GM12891 (cell line): ENCODE data around the gene TBC1D2B.

Experiments used
- DNase-seq: peaks from one replicate; pipeline ENCODE4 v3.0.0; 2011; ENCODE audit warnings: low spot score; ENCODE audit not compliant: insufficient read length
- FAIRE-seq: peaks from 2 replicates; lab custom pipeline; 2011; peaks lifted over from hg19 to GRCh38; lab: Jason Lieb, UNC
- PAX5 ChIP-seq: IDR thresholded peaks from 2 replicates; pipeline ENCODE4 v1.6.1; 2011; ENCODE audit warnings: low read length, moderate library complexity, mild to moderate bottlenecking; ENCODE audit not compliant: insufficient read depth, severe bottlenecking
- POLR2A ChIP-seq: IDR thresholded peaks from 2 replicates; pipeline ENCODE4 v1.6.1; 2011; ENCODE audit warnings: low read depth, low read length, control low read depth
- POLR2AphosphoS5 ChIP-seq: IDR thresholded peaks from 2 replicates; pipeline ENCODE4 v1.6.1; 2011; ENCODE audit warnings: low read depth, low read length, control low read depth
- POU2F2 ChIP-seq: IDR thresholded peaks from 2 replicates; pipeline ENCODE4 v1.6.1; 2011; ENCODE audit warnings: low read depth, mild to moderate bottlenecking, control low read depth, low read length, moderate library complexity
- SPI1 ChIP-seq: IDR thresholded peaks from 2 replicates; pipeline ENCODE4 v1.6.1; 2011; ENCODE audit warnings: low read depth, low read length, control low read depth
- TAF1 ChIP-seq: IDR thresholded peaks from 2 replicates; pipeline ENCODE4 v1.6.1; 2011; ENCODE audit warnings: low read depth, low read length, control low read depth

Gene TBC1D2B

DNA sequence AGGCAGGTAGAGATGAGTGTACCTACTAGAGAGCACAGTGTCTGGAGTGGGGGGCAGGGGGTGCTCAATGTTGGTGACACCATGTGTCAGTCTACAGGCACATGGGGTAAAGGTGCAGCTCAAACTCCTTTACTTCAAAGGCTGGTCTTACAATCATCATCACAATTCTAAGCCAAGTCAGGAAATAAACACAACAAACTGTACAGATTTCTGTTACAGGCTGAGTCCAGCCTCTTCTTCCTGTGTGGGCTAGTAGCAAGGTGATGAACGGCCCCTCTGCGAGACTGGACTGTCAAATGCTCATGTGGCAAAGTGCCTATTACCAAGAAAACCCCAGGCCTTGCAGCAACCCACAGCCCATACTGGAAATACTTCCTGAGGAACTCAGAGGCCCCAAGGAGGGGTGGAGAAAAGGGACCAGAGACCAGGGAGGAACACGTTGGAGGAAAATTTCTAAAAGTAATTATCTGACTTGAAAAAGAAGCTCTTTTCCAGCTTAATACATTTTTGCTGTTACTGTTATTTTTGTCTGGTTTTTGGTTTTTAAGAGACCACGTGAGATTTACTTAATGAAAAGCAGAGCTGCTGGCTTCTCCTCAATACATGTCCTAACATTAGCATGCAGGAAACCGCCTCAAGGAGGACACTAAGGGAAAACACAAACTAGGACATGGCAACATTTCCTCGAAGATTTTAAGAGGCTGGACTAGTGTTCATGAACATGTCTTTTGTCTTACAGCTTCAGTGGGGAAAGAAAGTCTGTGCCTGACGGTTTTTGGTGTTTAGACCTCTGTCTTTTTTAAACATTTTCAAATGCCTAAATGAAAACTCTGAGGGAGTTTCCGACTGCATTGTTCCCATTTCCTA, 29.5 kb downstream of the TBC1D2B start:
- TF ChIP-seq POLR2A (no peak), SPI1 (no peak), POU2F2 (no peak), TAF1 (no peak), PAX5 (no peak), POLR2AphosphoS5 (no peak)
- FAIRE-seq (peak; percentile 35), DNase-seq (no peak)

DNA sequence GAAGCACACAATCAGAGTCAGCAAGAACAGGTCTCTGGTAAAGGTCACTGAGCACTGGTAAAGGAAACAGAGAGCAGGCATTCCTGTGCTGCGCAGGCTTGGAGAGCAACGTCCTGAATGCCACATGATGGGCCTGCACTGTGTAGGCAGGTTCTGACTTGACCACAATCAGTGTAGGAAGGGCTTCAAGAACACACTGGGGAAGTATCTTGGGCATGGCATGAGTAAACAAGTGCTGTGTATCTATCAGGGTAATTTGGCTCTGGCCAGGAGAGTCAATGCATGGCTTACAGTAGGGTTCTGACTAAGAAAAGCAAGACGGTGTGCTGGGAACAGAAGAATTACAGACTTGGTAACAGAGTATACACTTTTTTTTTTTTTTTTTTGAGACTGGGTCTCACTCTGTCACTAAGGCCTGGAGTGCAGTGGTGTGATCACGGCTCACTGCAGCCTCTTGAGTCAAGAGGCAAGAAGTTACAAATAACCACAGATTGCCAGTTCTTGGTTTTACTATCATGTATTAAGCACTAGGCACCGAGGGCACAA, 30.6 kb downstream of the TBC1D2B start:
- TF ChIP-seq POLR2AphosphoS5, result no peak
- TF ChIP-seq POU2F2, result no peak
- no peak for TF ChIP-seq POLR2A
- TF ChIP-seq PAX5, result no peak
- TF ChIP-seq SPI1, result no peak
- no peak for TF ChIP-seq TAF1
- FAIRE-seq (peak; percentile 33), DNase-seq (no peak)

DNA sequence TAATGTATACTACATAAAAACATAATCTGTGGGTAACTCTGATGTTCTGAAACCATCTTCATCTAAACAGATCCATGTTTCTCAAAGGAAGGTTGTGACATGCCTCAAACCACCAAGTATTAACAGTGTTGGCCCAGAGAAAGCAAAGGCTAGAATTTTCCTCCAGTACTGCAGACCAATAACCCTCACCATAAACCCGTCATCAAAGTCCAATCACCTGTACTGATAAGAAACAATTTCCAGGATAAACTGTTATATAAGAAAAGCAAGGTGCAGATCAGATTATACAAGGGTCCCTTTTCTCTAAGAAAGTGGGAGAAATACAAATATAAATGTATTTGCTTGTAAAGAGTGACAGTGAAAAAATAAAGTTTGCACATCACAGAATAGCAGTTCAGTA, 32.3 kb downstream of the TBC1D2B start:
- FAIRE-seq, result no peak
- DNase-seq, result no peak
- TF ChIP-seq TAF1 (no peak), POU2F2 (no peak), POLR2AphosphoS5 (no peak), POLR2A (no peak), PAX5 (no peak), SPI1 (no peak)

DNA sequence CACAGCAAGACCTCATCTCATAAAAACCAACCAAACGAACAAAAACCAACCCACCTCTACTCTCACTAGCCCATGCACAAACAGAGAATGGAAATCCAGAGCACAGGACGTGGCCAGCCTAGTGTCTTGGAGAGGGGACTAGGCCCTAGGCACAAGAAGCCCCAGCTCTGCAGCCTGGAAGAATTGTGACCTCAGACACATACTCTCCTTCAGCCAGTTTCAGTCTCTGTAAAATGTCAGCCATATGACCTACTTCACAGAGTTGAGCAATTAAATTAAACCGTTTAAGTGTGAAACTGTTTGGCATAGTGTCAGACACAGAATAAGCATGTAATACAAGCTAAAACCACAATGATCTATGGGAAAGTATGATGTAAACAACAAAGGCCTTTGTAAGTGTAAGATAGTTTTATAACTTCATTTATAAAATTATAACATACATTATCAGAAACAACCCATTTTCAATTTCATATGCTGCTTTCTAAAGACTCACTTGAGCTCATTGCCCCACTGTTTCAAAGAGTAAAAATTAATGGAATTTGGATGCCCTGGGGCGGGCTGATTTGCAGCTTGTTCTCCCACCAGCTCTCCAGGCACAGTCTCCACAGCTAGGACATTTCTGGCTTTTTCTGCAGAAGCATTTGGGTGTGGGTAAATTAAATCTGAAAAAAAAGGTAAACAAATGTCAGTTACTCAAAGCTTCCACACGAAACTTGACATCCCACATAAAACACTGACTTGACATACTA, 32.9 kb downstream of the TBC1D2B start:
- TF ChIP-seq TAF1 (no peak), POU2F2 (no peak), PAX5 (no peak), SPI1 (no peak), POLR2AphosphoS5 (no peak), POLR2A (no peak)
- DNase-seq (no peak), FAIRE-seq (peak; percentile 45)

DNA sequence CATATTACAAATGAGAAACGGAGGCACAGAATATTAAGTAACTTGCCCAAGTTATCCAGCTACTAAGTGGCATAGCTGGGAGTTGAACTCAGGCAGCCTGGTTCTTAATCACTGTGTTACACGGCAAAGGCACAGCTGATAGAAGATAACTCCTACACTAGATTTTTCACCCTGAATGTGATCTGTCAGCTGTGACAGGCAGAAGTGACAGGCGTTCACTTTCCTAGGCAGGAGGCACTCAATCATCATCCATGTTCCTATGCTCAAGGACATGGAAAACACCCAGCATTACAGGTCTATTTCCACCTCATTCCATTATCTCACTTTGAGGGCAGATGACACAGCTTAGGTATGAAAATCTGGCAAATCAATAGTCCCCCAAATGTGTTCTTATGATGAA, 35.6 kb downstream of the TBC1D2B start:
- TF ChIP-seq POLR2A, result no peak
- TF ChIP-seq POU2F2, result no peak
- TF ChIP-seq POLR2AphosphoS5, result no peak
- TF ChIP-seq SPI1, result no peak
- no peak for TF ChIP-seq PAX5
- TF ChIP-seq TAF1, result no peak
- FAIRE-seq, result peak; percentile 40
- no peak for DNase-seq

DNA sequence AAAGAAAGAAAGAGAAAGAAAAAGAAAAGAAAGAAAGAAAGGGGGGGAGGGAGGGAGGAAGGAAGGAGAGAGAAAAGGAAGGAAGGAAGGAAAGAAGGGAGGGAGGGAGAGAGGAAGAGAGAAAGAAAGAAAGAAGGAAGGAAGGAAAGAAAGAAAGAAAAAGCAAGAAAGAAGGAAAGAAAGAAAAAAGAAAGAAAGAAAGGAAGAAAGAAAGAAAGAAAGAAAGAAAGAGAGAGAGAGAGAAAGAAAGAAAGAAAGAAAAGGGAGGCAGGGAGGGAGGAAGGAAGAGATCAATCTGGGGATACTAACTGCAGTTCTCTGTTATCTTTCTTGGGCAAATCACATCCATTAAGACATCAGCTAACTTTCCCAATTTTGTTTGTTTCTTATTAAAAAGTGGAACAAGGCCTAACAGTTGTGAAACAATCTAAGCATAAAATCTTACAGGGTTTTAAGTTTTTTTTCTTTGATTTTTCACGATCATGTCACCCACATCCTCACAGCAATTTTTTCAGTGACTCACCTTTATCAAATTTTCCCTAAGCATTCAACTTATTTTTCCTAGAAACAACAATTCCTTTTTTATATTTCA, 36.8 kb downstream of the TBC1D2B start:
- DNase-seq, result no peak
- FAIRE-seq, result no peak
- TF ChIP-seq POU2F2 (no peak), PAX5 (no peak), SPI1 (no peak), TAF1 (no peak), POLR2AphosphoS5 (no peak), POLR2A (no peak)

DNA sequence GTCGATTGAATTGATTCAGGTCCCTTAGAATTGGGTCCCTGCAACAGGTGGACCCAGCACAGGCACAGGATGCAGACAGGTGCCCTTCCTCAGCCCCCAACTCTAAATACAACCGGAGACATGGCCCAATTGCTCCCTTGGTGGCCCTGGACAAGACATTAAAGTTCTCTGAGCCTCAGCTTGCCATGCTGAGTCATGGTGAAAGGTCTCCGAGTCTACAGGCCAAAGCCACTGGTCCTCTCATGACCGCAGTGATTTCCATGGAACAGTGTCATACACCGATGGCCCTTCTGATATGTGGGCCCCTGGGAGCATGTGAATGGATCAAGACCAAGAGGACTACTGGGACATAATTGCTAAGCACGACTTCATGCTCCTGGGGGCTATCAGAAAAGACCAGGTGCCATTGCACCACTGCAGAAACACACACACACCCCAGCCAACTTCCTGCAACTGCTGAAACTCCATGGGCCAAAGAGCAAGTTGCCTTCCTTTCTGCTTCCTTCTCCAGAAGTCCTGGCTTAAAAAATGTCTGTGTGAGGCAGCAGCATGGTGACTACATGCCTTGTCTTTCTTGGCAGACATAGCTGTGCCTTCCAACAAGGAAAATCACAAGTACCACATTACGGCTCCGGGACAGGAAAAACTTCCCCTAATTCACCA, 38.8 kb downstream of the TBC1D2B start:
- no peak for DNase-seq
- TF ChIP-seq POLR2AphosphoS5, result no peak
- TF ChIP-seq PAX5, result no peak
- no peak for TF ChIP-seq SPI1
- no peak for TF ChIP-seq POU2F2
- TF ChIP-seq TAF1, result no peak
- no peak for TF ChIP-seq POLR2A
- no peak for FAIRE-seq

DNA sequence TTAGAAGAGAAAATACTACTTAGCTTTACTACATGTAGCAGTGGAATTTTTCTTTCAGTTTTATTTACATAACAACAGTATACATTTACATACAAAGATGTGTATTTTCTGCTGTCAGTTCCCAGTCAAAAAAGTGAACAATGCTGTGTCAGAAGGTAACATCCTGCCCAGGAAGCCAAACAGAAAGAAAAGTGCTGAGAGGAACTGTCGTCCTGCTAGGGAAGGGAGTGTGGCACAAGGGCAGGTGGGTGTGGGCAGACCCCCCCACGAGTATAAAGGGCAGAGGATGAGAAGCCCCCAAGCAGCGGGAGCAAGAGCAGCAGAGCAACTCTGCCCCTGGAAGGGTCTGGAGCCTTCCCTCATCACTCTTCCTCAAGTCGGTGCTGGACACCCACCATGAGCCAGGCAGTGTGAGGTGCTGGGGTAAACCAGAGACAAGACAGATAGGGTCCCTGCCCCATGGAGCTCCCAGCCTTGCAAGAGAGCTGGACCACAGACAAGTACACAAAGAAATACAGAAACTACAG, 39.7 kb downstream of the TBC1D2B start:
- no peak for TF ChIP-seq SPI1
- no peak for TF ChIP-seq PAX5
- TF ChIP-seq POU2F2, result no peak
- TF ChIP-seq TAF1, result no peak
- TF ChIP-seq POLR2AphosphoS5, result no peak
- TF ChIP-seq POLR2A, result no peak
- DNase-seq (no peak), FAIRE-seq (no peak)
